K562 (cell line): ENCODE measurements around the gene NHSL2. TPM values are rescaled to one million over a fixed set of nuclear protein-coding genes. Genes with fewer than 3 reads are reported as not detected.

ENCODE experiments used
- ATAC-seq: fragments of 200-7000 bp; cut with Tn5 transposase; 3 replicates; pipeline ENCODE4 v1.9.1; 2020; ENCODE audit warnings: moderate library complexity
- BruUV-seq: library from RNA; stranded (reverse); fragments of 400-500 nt; replicated peaks from 2 replicates; lab custom pipeline; 2021; lab: Mats Ljungman, UMichigan
- CTCF ChIA-PET: fragments of 300-600 bp; formaldehyde crosslinking; extraction: SDS; loops from one replicate; lab custom pipeline; 2021; ENCODE audit warnings: low intra/inter-chr PET ratio; lab: Yijun Ruan, JAX
- POLR2A ChIA-PET: fragments of 300-600, 350-650 bp; sonication (Branson Sonifier 250); formaldehyde crosslinking; extraction: SDS; loops from one replicate; lab custom pipeline; 2021; ENCODE audit warnings: antibody characterized with exemption, inconsistent platforms; lab: Yijun Ruan, JAX
- DNase-seq, 4 experiments: peaks; one replicate each; pipeline versions ENCODE4 v3.0.0 to v3.0.0-alpha.2; 2011 to 2018; ENCODE audit warnings: low spot score in 3 of 4, mixed read lengths in 3 of 4; ENCODE audit errors: extremely low read depth in 1 of 4
- FAIRE-seq: peaks from 2 replicates; lab custom pipeline; 2011; peaks lifted over from hg19 to GRCh38; lab: Jason Lieb, UNC
- H2AFZ ChIP-seq: 2 replicates; pipeline ENCODE4 v1.6.0; 2011; ENCODE audit warnings: low read depth, low read length, control low read depth, inconsistent platforms
- H3K27ac ChIP-seq: fragments of 200-600 bp; 3 replicates; pipeline ENCODE4 v1.8.0; 2011; ENCODE audit warnings: low read depth, mild to moderate bottlenecking, control low read depth, inconsistent platforms, low read length, moderate library complexity, mixed read lengths; ENCODE audit errors: extremely low read depth
- H3K27me3 ChIP-seq, 2 experiments: fragments of 300-600 bp in 1 of 2; 2 replicates in 1 of 2; 3 replicates in 1 of 2; pipeline versions ENCODE4 v1.6.0 to v1.8.0; 2011; ENCODE audit warnings: inconsistent platforms in 2 of 2, low read length in 2 of 2, mild to moderate bottlenecking in 1 of 2, mixed read lengths in 1 of 2, moderate library complexity in 1 of 2; ENCODE audit not compliant: control insufficient read depth in 2 of 2, insufficient read depth in 2 of 2
- H3K36me3 ChIP-seq: fragments of 300-600 bp; 3 replicates; pipeline ENCODE4 v1.8.0; 2011; ENCODE audit warnings: mild to moderate bottlenecking, low read length, inconsistent platforms; ENCODE audit not compliant: control insufficient read depth, insufficient read depth
- H3K4me1 ChIP-seq, 2 experiments: fragments of 200-600 bp in 1 of 2; replicated peaks in 1 of 2; 2 replicates in 1 of 2; 3 replicates in 1 of 2; pipeline versions ENCODE4 v1.5.1 to v1.8.0; 2011; ENCODE audit warnings: inconsistent platforms in 2 of 2, low read length in 2 of 2, mild to moderate bottlenecking in 1 of 2, mixed read lengths in 1 of 2, moderate library complexity in 1 of 2; ENCODE audit not compliant: control insufficient read depth in 2 of 2, insufficient read depth in 2 of 2
- H3K4me2 ChIP-seq: 2 replicates; pipeline ENCODE4 v1.6.1; 2011; ENCODE audit warnings: low read length, control low read depth, inconsistent platforms, mixed read lengths; ENCODE audit not compliant: insufficient read depth
- H3K4me3 ChIP-seq: fragments of 200-600 bp; sonication (generic), shearing (Covaris generic); 2 replicates; pipeline ENCODE4 v1.5.1; 2016; ENCODE audit warnings: control low read depth, inconsistent platforms
- H3K79me2 ChIP-seq: fragments of 200-600 bp; 3 replicates; pipeline ENCODE4 v1.8.0; 2011; ENCODE audit warnings: low read length, inconsistent platforms; ENCODE audit not compliant: control insufficient read depth, insufficient read depth
- H3K9ac ChIP-seq, 2 experiments: 2 replicates each; pipeline versions ENCODE4 v1.6.0 to v1.6.1; 2011; ENCODE audit warnings: low read depth in 2 of 2, low read length in 2 of 2, control low read depth in 1 of 2, inconsistent platforms in 1 of 2, mild to moderate bottlenecking in 1 of 2, mixed read lengths in 1 of 2; ENCODE audit not compliant: insufficient read depth in 1 of 2
- H3K9me1 ChIP-seq: one replicate; pipeline ENCODE4 v1.6.0; 2011; ENCODE audit warnings: inconsistent platforms, mild to moderate bottlenecking, low read length, moderate library complexity; ENCODE audit not compliant: control insufficient read depth, insufficient read depth
- H3K9me3 ChIP-seq: replicated peaks from 2 replicates; pipeline ENCODE4 v1.5.1; 2011; ENCODE audit warnings: low read depth, low read length, inconsistent platforms; ENCODE audit not compliant: control insufficient read depth, insufficient read depth
- H4K20me1 ChIP-seq: replicated peaks from 2 replicates; pipeline ENCODE4 v1.6.1; 2011; ENCODE audit warnings: low read length, inconsistent platforms, mixed read lengths; ENCODE audit not compliant: control insufficient read depth, insufficient read depth
- CHD1 ChIP-seq: fragments of 200-600 bp; sonication (generic); IDR thresholded peaks from one replicate; pipeline ENCODE4 v1.6.1; 2012; ENCODE audit warnings: mild to moderate bottlenecking, moderate library complexity, low read length, inconsistent platforms
- CREM ChIP-seq: IDR thresholded peaks from 2 replicates; pipeline ENCODE4 v1.6.1; 2014; ENCODE audit warnings: antibody characterized with exemption, low read depth
- DPF2 ChIP-seq: fragments of 450-650 bp; IDR thresholded peaks from 2 replicates; pipeline ENCODE4 v1.6.1; 2016
- ETV1 ChIP-seq: fragments of 450-650 bp; conservative IDR thresholded peaks from 2 replicates; pipeline ENCODE4 v1.6.1; 2016; ENCODE audit warnings: missing genetic modification characterization, control low read depth, low read depth, missing compliant biosample characterization
- FOS ChIP-seq: IDR thresholded peaks from 3 replicates; pipeline ENCODE4 v1.6.1; 2011; ENCODE audit not compliant: insufficient read length; ENCODE audit errors: extremely low read depth
- HDAC6 ChIP-seq: IDR thresholded peaks from 2 replicates; pipeline ENCODE4 v1.6.1; 2012; ENCODE audit warnings: low read depth, mild to moderate bottlenecking, control low read depth, inconsistent platforms, low read length, moderate library complexity
- HNRNPLL ChIP-seq: fragments of 200-400 bp; formaldehyde crosslinking; IDR thresholded peaks from 2 replicates; pipeline ENCODE4 v1.6.1; 2017; ENCODE audit warnings: low read length, low read depth, mild to moderate bottlenecking; ENCODE audit not compliant: poor library complexity, severe bottlenecking
- PATZ1 ChIP-seq: fragments of 250-450 bp; sonication (Bioruptor Pico); IDR thresholded peaks from 2 replicates; pipeline ENCODE4 v1.5.0; 2020; ENCODE audit warnings: mild to moderate bottlenecking, borderline replicate concordance
- PHF8 ChIP-seq: fragments of 200-600 bp; sonication (generic); IDR thresholded peaks from 2 replicates; pipeline ENCODE4 v1.6.1; 2012; ENCODE audit warnings: mixed run types, mild to moderate bottlenecking, inconsistent platforms, low read length, moderate library complexity, borderline replicate concordance
- RBM25 ChIP-seq: fragments of 200-400 bp; formaldehyde crosslinking; IDR thresholded peaks from 2 replicates; pipeline ENCODE4 v1.6.1; 2018; ENCODE audit warnings: low read length, low read depth, moderate library complexity; ENCODE audit not compliant: severe bottlenecking
- RFX7 ChIP-seq: fragments of 250-450 bp; sonication (Bioruptor Pico); IDR thresholded peaks from 2 replicates; pipeline ENCODE4 v1.5.1; 2021; ENCODE audit warnings: mild to moderate bottlenecking
- WGBS: fragments of 100-300 bp; shearing (Covaris generic); methylation state at CpG from one replicate; pipeline ENCODE4 v1.1.6; 2016; ENCODE audit warnings: low coverage, mixed read lengths; ENCODE audit not compliant: insufficient coverage; ENCODE audit errors: missing lambda C conversion rate; 5-methylcytosine and 5-hydroxymethylcytosine counted together
- in situ Hi-C: fragments of 300-500 bp; cut with MboI; formaldehyde crosslinking; loops from 4 replicates; pipeline ENCODE4 v1.15.0; 2018; ENCODE audit warnings: inconsistent platforms, mixed read lengths
- intact Hi-C: fragments of 100-400 bp; cut with micrococcal nuclease; formaldehyde crosslinking; loops from 2 replicates; pipeline ENCODE4 v1.14.2; 2022
- polyA plus RNA-seq, 8 experiments: library from polyadenylated mRNA; depleted of rRNA in 4 of 8; stranded (reverse) in 5 of 8; unstranded in 3 of 8; fragments of >200 nt; fragmentation: Nextera tagmentation in 2 of 8; fragmentation: Illumina TruSeq in 1 of 8; extraction: Ambion mirVana in 2 of 8; extraction: Trizol in 1 of 8; gene quantifications; 2 replicates each; pipeline versions ENCODE4 v1.2.1 to v1.2.3, GENCODE V29; 2011 to 2014; ENCODE audit warnings: inconsistent platforms in 1 of 8, missing spikeins in 1 of 8
- total RNA-seq, 7 experiments: library from RNA; depleted of rRNA in 6 of 7; stranded (reverse); fragments of >200 nt in 6 of 7; fragmentation: Illumina TruSeq in 2 of 7; extraction: Trizol in 2 of 7; gene quantifications; 2 replicates each; pipeline versions ENCODE4 v1.2.1 to v1.2.3, GENCODE V29; 2011 to 2021; ENCODE audit warnings: low replicate concordance in 1 of 7
- TF ChIP-seq, protein P1 (sequence below): fragments of 450-650 bp; IDR thresholded peaks from 2 replicates; pipeline ENCODE4 v1.7.1; 2018; ENCODE audit warnings: mild to moderate bottlenecking, low read depth; ENCODE audit not compliant: partially characterized antibody

The NHSL2 gene
- total and polyA plus RNA-seq, 9 of the 15 experiments (the other 6 are each of a cell fraction or from before 2014, with no cell fraction given) = 0.02 TPM; not detected in 8

DNA sequence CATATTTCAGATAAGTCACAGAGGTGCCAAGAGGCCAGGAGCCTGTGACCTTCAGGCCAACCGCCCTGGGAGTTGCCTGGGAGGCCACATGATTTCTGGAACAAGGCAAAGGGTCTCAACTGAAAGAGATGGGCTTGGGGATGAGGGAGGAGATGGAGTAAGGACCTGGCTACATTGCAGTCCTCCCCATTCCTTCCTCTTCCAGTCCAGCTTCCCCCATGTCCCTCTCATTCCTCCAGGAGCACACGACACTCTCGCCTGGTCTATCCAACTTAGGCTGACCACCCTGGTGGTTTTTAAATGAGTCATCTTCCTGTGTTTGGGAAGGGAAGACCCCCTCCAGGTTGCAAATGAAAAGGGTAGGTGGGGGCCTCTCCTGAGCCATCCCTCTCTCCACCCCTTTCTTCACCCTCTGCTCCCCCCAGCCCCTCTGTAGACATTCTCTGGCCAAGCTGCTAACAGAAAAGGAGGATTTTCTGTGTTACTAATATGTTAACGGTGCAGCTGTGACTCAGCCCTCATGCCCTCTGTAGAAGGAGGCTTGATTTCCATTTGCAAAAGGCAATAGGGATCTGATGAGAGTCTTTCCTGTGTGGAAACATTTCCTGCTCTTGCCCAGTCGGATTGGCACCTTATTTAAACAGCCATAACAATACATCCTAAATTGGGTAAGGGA lies 141.9 kb downstream of the NHSL2 start:
- POLR2A ChIA-PET = no interaction called here
- no peak for FAIRE-seq
- WGBS = 3% methylated on average over 5 of the region's 5 CpGs

More for the DNA sequence above, 141.9 kb downstream of the NHSL2 start:
- no peaks in the 10 kb centered on the region for H3K36me3 ChIP-seq
- H3K27me3 ChIP-seq = peaks cover 0 to 15% of the 10 kb centered on the region in 2 experiments; a peak in 2 of 5 replicates
- CTCF ChIA-PET = no interaction called here
- no TSS peak for BruUV-seq
- H3K4me3 ChIP-seq = no peak overlapping the region
- no peaks in the 10 kb centered on the region for H4K20me1 ChIP-seq
- in situ Hi-C loops = no loop called here
- H3K9me3 ChIP-seq = no peaks in the 10 kb centered on the region
- TF ChIP-seq ETV1 (tag) (no peak), CREM (no peak), RBM25 (no peak), CHD1 (no peak), HNRNPLL (no peak), RFX7 (CRISPR knock-in tag) (no peak), PATZ1 (CRISPR knock-in tag) (no peak), PHF8 (no peak), FOS (no peak), HDAC6 (no peak), DPF2 (no peak)
- TF ChIP-seq, protein P1, sequence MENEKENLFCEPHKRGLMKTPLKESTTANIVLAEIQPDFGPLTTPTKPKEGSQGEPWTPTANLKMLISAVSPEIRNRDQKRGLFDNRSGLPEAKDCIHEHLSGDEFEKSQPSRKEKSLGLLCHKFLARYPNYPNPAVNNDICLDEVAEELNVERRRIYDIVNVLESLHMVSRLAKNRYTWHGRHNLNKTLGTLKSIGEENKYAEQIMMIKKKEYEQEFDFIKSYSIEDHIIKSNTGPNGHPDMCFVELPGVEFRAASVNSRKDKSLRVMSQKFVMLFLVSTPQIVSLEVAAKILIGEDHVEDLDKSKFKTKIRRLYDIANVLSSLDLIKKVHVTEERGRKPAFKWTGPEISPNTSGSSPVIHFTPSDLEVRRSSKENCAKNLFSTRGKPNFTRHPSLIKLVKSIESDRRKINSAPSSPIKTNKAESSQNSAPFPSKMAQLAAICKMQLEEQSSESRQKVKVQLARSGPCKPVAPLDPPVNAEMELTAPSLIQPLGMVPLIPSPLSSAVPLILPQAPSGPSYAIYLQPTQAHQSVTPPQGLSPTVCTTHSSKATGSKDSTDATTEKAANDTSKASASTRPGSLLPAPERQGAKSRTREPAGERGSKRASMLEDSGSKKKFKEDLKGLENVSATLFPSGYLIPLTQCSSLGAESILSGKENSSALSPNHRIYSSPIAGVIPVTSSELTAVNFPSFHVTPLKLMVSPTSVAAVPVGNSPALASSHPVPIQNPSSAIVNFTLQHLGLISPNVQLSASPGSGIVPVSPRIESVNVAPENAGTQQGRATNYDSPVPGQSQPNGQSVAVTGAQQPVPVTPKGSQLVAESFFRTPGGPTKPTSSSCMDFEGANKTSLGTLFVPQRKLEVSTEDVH = no peak
- no peak overlapping the region for H3K9ac ChIP-seq
- H3K27ac ChIP-seq = no peak overlapping the region
- H3K79me2 ChIP-seq = no peaks in the 10 kb centered on the region
- H3K9me1 ChIP-seq = no peaks in the 10 kb centered on the region
- intact Hi-C loops = no loop called here
- ATAC-seq = no peak
- H3K4me1 ChIP-seq = no peaks in the 10 kb centered on the region
- no peak overlapping the region for H2AFZ ChIP-seq
- H3K4me2 ChIP-seq = no peak overlapping the region
- DNase-seq = no peak
